Right forelimb (tissue), 1 donor: Measurements from ENCODE around the gene DHRS7.

Experiments
- DNase-seq: peaks from one replicate; pipeline ENCODE4 v3.0.0-alpha.2; 2018

Gene DHRS7

DNA sequence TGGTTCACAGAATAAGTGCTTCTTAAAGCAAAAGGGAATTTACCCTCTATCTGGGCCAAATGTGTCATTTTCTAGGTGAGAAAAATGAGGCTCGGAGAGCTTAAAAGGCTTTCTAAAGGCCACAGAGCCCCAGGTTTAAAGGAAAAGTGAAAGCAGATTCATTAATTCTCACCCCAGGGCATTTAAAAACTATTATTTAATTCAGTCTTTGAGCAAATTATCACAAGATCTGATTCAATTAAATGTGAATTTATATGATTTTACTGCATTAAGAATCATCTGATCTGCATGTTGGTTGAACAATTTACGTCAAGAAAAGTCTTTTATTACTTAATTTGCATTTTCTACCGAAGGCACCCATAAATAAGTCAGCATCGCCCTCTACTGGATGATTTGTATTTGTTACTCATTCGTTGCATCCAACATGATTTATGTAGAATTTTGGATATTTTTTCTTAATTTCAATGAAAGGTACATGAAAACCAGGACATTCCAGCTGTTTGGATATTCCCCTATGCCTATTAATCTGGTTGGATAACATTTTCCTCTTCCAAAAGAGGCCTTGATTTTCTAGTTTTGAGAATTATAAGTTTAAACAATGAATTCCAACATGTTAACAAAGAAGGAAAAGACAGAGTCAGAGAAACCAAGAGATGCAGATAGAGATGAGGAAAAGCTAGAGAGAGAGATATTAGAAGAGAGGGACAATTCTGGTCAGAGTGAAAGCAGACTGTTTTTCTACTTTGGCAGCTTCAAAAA is 19.1 kb upstream of the DHRS7 start:
- DNase-seq, result no peak

DNA sequence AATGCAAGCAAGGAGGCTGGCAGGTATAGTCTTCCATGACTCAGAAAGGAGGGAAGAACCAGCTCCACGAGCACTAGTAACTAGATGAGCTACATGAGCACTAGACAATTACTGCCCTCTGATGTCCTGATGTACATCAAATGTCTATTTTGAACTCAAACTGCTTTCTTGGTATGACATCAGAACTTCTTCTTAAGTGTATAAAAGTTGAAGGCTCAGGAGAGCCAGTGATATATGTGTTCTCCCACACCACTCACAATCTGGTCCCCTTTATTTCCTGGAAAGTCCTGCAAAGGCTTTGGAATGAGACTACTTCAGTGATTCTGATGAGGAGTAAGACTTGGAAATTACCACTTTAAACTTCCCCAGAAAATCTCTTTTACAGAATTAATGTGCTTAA is 18.5 kb upstream of the DHRS7 start:
- no peak for DNase-seq

DNA sequence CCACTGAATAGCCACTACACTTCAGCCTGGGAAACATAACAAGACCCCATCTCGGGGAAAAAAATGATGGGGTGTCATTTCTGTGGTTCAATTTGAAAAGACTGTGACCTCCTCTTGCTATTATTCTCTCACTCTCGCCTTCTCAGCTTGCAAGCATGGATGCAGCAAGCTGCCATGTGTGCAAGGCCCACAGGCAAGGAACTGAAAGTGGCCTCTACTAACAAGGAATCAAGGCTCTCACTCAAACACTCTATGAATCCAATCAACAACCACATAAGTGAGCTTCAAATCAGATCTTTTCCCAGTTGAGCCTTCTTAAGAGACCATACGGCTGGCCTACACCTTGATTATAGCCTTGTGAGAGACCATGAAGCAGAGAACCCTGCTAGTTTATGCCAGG is 17.9 kb upstream of the DHRS7 start:
- DNase-seq, result no peak

DNA sequence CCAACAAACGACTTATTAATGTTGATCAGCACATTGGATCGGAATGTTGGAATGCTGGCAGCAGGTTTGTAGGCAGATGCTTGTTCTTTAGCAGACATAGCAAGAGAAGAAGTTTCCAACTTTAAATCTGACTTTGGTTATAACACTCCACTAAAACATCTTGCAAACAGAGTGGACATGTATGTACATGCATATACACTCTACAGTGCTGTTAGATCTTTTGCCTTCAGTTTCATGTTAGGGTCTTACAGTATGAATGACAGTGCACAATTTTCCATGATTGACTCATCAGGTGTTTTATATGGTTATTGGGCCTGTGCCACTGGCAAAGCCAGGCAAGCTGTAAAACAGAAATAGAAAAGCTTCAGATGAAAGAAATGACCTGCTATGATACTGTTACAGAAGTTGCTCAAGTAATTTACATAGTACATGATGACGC is 14.3 kb upstream of the DHRS7 start:
- no peak for DNase-seq

DNA sequence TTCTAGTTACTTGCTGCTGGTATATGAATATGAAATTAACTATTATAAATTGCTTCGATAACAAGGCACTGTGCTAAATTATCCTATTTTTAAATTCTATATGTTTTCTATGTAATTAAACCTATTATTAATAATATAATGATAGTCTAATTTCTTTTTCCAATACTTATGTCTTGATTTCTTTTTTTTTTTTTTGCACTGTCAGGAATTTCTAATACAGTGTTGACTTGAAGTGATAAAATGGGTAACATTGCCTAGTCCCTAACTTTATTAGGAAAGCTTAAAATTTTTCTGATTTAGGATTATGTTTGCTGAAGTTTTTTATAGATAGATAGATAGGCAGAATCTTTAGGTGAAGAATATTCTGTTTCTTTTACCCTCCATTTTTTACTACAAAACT is 13.6 kb upstream of the DHRS7 start:
- no peak for DNase-seq

DNA sequence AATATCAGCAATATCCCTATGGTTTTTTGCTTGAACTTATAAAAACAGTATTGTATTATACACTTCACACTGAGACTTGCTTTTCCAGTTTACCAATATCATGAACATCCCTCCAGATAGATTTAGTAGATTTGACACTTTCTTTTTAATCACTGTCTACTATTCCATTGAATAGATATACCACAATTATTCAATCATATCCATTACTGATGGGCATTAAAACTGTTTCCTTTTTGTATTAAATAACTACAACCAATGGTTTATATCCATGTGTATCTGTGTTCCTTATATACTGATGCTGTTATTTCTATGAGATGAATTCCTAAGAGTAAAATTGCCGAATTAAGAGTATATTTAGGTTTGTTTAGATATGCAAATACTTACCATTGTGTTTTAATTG is 13.0 kb upstream of the DHRS7 start:
- DNase-seq, result no peak

DNA sequence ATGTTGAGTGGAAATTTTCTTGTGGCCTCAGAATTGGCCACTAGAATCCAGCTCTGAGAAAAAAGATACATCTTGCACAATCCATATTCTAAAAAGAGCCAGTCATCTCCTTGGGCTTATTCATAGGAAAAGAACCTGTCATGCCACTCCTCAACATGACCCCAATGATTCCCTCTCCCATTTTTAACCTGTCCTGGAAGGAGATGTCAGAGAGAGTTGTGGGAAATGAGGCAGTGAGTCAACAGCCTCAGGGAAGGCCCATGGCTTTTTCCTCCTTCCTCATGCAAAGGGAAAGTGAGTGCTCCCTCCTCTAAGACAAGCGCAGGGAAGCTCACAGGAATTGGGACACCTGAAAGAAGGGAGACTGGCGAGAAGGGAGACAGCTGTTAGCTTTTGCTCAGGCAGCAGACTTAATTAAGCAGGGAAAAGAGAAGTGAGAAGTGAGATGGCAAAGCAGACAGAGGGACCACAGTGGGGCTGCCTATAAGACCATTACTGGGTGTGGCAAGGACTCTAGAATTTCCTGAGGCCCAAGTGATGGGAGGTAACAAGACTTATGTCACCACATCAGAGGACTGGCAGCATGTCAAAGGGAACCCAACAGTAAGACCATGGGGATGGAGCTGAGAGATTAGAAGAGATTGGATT is 10.2 kb upstream of the DHRS7 start:
- DNase-seq, result no peak

DNA sequence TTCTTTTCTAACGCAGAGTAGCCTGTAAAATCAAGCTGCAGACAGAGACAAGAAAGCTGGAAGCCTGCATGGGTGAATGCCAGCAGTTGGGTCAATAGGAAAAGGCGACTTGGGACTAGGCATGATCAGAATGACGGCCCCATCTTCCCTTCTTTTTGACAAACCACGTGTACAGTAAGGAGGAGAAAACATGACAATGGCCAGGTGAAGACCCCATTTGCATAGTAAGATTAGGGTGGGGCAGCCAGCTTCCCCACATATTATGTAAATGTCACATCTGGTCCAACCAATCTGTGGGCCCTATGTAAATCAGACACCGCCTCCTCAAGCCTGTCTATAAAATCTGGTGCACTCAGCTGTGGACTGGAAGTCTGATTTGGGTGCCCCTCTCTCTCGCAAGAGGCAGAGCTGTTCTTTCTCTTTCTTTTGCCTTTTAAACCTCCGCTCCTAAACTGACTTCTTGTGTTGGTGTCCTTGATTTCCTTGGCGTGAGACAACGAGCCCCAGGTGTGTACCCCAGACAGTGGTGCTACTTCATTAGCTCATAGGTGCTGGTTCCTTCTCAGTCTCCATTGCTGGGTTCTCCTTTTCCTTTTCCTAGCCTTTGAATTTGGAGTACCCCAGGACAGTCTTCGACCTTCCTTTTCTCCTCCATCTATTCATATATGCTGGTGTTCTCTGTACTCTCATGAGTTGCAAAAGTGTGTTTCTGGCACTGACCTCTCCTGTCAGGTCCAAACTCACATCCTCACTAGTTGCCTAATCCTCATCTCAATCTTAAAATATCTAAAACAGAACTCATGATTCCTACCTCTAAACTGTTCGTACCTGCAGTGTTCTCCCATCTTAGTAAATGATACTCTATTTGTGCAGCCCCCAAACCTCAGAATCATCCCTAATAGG is 9.4 kb upstream of the DHRS7 start:
- no peak for DNase-seq

DNA sequence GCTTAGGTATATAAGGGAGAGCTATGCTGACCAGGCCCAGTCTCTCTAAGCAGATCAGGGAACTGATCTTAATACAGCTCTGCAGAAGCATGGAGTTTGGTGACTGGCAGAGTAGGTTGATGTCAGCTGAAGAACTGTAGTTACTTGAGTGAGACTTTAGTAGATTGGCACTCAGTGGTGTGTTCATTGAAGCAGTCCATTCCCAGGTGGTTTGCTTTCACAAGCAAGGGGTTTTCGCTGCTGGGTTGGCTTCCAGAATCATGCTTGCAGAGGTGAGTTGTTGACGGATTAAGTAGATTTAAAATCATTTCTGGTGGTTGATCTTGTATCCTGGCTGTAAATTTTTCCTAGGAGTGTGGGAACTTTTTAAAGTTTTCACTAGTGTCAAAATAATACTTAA is 6.5 kb upstream of the DHRS7 start:
- no peak for DNase-seq

DNA sequence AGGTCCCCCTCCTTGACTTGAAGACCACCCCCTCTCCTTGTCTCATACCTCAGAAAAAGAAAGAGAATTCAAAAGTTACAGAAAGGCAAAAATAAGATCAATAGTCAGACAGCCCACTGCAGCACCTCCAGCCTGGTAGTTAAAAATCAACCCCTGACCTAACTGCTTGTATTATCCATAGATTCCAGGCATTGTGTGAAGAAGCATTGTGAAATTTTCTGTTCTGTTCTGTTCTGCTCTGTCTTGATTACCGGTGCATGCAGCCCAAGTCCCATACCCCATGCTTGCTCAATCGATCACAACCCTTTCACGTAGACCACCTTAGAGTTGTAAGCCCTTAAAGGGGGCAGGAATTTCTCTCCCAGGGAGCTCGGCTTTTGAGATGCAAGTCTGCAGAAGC is 5.8 kb upstream of the DHRS7 start:
- no peak for DNase-seq

DNA sequence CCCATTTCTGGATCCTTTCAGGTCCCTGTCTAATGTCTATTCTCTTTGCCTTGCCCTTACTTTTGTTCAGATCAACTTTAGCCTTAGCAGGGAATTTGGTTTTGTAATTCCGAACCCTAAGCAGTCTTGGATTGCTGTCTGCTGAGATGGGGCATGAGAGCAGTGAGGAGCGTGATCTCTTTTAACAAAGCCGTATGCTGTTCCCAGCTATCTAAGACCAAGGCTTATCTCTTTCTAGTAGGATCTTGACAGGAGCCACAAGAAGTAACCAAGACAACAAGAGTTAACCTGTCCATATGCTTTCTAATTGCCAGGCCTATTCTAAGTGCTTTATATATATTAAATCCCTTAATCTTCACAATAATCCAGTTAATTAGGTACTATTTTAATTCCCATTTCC is 4.5 kb upstream of the DHRS7 start:
- no peak for DNase-seq

DNA sequence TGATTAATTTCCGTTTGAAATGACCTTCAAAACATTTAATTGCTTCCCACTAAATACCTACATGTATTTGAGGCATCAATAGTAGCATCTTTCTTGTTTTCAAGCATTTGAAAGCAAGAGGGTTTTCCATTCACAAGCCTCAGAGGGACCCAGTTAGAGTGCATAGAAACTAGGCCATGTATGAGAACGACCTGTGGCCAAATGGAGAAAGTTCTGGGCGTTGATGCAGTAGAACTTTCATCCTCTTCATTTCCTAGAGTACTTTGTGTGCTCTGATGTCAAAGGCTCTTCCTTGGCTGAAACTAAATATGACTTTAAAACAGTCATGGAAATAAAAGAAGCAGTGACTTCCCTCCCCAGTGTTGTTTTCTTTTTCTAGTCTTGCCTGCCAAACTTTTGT is 944 bp upstream of the DHRS7 start:
- no peak for DNase-seq

DNA sequence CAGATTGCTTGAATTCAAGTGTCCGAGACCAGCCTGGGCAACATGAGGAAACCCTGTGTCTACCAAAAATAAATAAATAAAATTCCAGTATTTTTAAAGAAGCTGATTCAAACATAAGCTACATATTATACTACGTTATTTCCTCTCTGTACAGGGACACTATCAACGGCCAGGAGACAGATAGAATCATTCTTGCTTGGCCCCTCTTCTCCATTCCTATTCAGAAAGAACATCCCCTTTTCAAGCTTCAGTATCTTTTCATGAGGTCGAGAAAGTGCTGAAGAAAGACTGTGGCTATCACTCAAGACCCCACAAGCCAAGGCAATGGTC is 314 bp upstream of the DHRS7 start:
- DNase-seq, result no peak

DNA sequence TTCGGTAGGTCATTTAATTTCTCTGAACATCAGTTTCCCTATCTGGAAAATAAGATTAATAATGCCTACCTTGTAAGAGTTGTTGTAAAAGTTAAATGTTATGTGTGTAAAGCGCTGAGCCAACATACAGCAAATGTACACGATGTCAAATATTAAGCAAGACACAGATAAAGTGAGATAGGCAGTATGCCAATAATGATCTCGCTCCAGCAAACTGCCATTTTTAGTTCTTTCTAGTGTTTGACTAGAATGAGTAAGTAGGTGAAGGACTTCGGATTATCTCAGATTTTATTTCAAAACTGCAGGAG is 840 bp downstream of the DHRS7 start:
- DNase-seq, result no peak

DNA sequence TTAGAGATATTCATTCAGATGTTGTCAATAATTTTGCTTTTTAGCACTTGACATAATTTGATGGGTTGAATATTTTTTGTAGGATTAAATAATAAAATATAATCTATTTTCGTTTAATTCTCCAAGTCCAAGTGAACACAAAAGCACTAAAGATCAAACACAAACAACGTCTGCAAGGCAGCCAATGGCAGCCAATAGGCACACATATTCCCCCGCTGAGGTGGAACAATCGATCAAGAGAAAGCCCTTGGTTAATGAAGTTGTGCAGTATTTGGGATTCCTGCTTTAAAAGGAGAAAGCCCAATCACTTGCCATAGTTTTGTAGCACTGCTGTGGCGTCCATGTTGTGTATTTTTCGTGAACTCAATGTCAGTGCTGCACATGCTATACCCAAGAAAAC is 1.5 kb downstream of the DHRS7 start:
- no peak for DNase-seq

DNA sequence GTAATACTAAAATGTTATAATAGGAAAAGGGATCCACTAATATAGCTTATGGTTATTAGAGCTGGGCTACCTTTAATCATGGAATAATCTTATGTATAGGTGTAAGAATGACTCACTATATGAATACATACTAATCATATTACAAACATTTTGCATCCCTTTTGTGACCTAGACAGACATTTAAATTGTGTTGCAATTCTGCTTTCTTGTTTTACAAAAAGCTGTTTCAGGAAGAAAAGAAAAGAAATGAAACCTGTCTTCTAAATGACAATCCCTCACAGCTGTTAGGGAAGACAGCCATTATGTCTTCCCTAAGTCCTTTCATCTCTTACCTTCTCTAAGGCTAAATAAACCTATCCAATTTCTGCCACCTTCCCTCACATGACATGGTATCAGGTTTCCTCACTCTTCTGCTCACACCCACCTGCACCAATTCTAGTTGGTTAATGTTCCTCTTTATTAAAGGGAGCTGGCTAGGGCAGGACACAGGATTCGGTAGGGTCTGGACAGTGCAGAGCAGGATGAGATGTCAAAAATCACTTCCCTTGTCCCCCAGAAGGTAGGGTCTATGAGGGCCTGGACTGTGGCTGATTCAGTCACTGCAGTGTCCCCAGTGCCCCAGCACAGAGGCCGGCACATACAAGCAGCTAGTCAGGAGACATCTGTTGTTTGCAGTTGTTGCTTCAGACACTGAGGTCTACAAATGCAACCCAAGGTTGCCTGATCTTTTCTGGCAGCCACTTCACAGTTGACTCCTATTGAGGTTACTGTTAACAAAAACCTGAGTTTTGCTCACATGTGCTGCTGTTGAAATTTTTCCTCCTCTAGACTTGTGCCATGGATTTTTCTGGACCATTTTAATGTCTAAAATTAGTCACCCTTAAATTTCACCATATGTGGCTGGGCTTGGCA is 3.7 kb downstream of the DHRS7 start:
- DNase-seq, result no peak

DNA sequence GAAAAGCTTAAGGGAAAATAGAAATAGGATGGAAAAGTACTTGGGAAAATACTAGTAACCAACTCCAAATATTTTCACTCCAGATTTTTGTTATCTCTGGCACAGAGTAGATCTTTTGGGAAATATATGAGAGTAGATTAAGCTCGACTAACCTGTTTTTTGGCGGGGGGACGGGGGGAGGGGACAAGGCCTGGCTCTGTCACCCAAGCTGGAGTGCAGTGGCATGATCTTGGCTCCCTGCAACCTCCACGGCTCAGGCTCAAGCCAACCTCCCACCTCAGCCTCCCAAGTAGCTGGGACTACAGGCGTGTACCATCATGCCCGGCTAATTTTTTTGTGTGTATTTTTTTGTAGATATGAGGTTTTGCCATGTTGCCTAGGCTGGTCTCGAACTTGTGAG is 4.8 kb downstream of the DHRS7 start:
- DNase-seq, result no peak

DNA sequence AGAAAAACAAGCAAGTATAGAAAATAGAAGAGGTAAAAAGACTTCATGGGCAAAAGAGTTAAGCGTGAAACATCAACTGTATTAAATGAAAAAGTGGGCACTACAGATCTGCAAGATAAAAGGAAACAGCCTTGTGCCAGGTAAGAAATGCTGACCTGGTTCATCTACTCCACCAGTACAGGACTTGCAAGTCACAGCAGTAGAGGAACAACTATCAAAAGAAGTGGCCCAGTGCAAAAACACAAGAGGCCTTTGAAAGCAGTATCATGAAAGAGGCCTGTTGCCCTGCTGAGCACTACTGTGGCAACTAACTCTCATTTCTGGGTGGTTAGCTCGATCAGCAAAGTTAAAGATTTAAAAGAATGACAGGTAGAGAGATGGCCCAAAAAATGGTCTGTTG is 10.5 kb downstream of the DHRS7 start:
- DNase-seq, result no peak

DNA sequence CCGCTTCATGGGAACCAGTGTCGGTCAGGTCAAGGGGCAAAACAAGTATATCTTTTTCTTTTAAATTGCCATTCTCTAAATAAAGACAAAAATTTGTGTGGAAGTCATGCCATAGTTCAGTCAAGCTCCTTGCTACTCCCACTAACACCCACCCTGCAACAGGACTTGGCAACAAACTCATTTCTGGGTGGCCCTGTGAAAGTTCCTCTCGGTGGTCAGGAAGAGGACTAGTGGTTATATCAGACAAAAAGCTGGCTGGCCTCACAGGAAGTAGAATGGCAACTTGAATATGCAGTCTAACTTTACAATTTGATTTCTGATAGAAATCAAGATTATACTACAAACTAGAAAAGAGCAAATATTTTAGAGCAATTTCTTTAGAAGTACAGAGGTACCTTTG is 11.2 kb downstream of the DHRS7 start:
- DNase-seq, result no peak

DNA sequence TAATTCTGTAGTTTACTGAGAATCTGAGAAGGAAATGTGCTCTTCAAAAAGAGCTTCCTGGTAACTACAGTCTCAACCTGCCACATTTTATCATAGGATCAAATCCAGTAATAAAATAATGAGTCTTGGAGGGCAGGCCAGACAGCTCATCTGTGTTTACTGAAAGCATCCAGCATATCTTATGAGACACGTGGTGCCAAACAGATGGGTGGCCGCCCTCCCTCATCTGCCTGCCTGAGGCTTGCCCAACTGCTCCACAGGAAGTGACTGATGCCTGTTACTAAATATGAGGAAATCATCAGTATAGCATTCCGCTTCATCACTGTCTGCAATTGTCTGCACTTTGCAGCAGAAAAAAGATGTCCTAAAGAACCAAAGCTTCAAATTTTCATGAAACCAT is 13.5 kb downstream of the DHRS7 start:
- no peak for DNase-seq

DNA sequence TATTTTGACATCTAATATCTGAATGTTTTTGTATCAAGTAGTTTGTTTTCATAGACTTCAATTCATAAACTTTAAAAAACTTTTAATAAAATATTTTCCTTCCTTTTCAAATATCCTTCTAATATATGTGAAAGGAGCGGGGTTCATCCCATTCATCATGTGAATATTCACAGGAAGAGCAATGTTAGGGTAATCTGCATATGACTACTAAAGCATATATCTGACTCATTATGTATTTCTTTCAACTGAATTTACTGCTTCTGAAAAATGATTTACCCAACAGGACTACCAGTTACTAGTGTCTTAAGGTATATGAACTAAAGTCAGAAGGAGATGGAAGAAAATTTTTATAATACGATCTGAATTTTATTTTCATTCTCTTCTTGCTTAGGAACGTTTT is 30.5 kb downstream of the DHRS7 start:
- DNase-seq, result no peak

DNA sequence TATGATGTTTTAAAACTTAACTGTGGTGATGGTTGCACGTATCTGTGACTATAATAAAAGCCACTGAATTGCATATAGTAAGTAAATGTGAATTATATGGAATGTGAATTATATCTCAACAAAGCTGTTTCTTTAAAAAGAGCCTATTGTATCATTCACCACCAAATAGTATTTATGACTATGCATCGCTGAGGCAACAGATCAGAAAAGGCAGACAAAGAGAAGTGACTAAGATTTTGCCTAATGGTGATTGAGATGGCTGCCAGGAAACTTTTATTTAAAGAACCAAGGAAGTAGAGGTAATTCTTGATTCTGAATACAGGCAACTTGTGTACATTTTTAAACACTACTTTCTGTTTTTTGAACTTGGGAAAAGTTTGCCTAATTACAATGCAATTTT is 31.7 kb downstream of the DHRS7 start:
- no peak for DNase-seq

DNA sequence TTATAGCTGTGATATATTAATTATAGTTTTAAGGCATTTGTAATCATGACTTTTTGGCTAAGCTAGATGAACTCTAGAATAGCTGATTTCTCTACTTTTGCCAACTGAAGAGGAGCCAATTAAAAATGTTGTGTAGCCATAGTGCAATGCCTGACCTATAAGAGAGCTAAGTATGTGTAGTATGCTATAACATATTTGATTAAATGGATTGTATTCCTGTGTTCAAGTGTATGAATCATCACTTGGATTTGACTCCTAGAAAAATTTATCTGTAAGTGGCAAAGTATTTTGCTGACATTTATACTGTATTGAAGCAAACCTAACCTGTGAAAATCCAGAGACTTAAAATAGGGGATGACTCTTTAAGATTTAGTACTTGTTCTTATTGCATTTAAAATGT is 39.3 kb downstream of the DHRS7 start:
- DNase-seq, result no peak
